GM12878 (cell line): ENCODE data around the gene GHDC. TPM values are rescaled to one million over a fixed set of nuclear protein-coding genes. Genes with fewer than 3 reads are reported as not detected.

ENCODE experiments used
- ATAC-seq: fragments of 200-7000 bp; cut with Tn5 transposase; 3 replicates; pipeline ENCODE4 v1.9.1; 2020; ENCODE audit warnings: mild to moderate bottlenecking, moderate library complexity
- BruUV-seq: library from RNA; stranded (reverse); fragments of 400-500 nt; replicated peaks from 2 replicates; lab custom pipeline; 2021; lab: Mats Ljungman, UMichigan
- CTCF ChIA-PET: fragments of 300-600 bp; sonication (Branson Sonifier 250); formaldehyde crosslinking; extraction: SDS; loops from one replicate; lab custom pipeline; 2021; ENCODE audit warnings: inconsistent platforms; lab: Yijun Ruan, JAX
- POLR2A ChIA-PET: fragments of 350-600 bp; formaldehyde crosslinking; extraction: SDS; loops from one replicate; lab custom pipeline; 2021; ENCODE audit warnings: inconsistent platforms; lab: Charles Lee
- RAD21 ChIA-PET: fragments of 300-600 bp; sonication (Branson Sonifier 250); formaldehyde crosslinking; loops from one replicate; lab custom pipeline; 2023; ENCODE audit warnings: antibody characterized with exemption; ENCODE audit not compliant: unreplicated experiment; lab: Charles Lee
- SMC1A ChIA-PET: fragments of 300-600 bp; sonication (Branson Sonifier 250); formaldehyde crosslinking; loops from one replicate; lab custom pipeline; 2023; ENCODE audit not compliant: unreplicated experiment, uncharacterized antibody; lab: Charles Lee
- DNase-seq: peaks from one replicate; pipeline ENCODE4 v3.0.0-alpha.2; 2011; ENCODE audit warnings: low read depth, low spot score
- FAIRE-seq: peaks from 3 replicates; lab custom pipeline; 2011; peaks lifted over from hg19 to GRCh38; lab: Jason Lieb, UNC
- H2AFZ ChIP-seq: 2 replicates; pipeline ENCODE4 v1.6.0; 2011; ENCODE audit warnings: low read depth, low read length, control low read depth; ENCODE audit not compliant: control insufficient read depth
- H3K27ac ChIP-seq: 2 replicates; pipeline ENCODE4 v1.5.1; 2011; ENCODE audit warnings: control low read depth; ENCODE audit not compliant: control insufficient read depth, insufficient read depth
- H3K27me3 ChIP-seq, 2 experiments: replicated peaks in 1 of 2; 2 replicates each; pipeline versions ENCODE4 v1.6.0 to v1.6.1; 2011; ENCODE audit warnings: low read length in 1 of 2; ENCODE audit not compliant: control insufficient read depth in 2 of 2, insufficient read depth in 2 of 2
- H3K36me3 ChIP-seq, 2 experiments: 2 replicates each; pipeline ENCODE4 v1.5.1; 2011; ENCODE audit warnings: low read length in 1 of 2; ENCODE audit not compliant: control insufficient read depth in 2 of 2, insufficient read depth in 2 of 2
- H3K4me1 ChIP-seq: 2 replicates; pipeline ENCODE4 v1.6.1; 2011; ENCODE audit warnings: mild to moderate bottlenecking, low read length, moderate library complexity, mixed read lengths; ENCODE audit not compliant: control insufficient read depth, insufficient read depth
- H3K4me2 ChIP-seq: 2 replicates; pipeline ENCODE4 v1.6.0; 2011; ENCODE audit warnings: control low read depth; ENCODE audit not compliant: control insufficient read depth, insufficient read depth
- H3K4me3 ChIP-seq: fragments of 200-600 bp; sonication (generic); 2 replicates; pipeline ENCODE4 v1.5.1; 2016
- H3K79me2 ChIP-seq: 2 replicates; pipeline ENCODE4 v1.6.0; 2011; ENCODE audit warnings: low read length; ENCODE audit not compliant: control insufficient read depth, insufficient read depth
- H3K9ac ChIP-seq: 2 replicates; pipeline ENCODE4 v1.8.0; 2011; ENCODE audit warnings: low read length, control low read depth, mixed read lengths; ENCODE audit not compliant: control insufficient read depth, insufficient read depth
- H3K9me3 ChIP-seq: replicated peaks from 3 replicates; pipeline ENCODE4 v1.5.1; 2011; ENCODE audit warnings: mild to moderate bottlenecking, low read length; ENCODE audit not compliant: control insufficient read depth, insufficient read depth
- H4K20me1 ChIP-seq: 2 replicates; pipeline ENCODE4 v1.6.0; 2011; ENCODE audit not compliant: control insufficient read depth, insufficient read depth
- EZH2 ChIP-seq: IDR thresholded peaks from 2 replicates; pipeline ENCODE4 v1.6.1; 2012; ENCODE audit warnings: low read depth, mild to moderate bottlenecking, control low read depth, inconsistent platforms, low read length, borderline replicate concordance; ENCODE audit not compliant: control insufficient read depth
- MTA3 ChIP-seq: IDR thresholded peaks from 2 replicates; pipeline ENCODE4 v1.6.1; 2012; ENCODE audit warnings: low read length, inconsistent platforms, borderline replicate concordance
- MYC ChIP-seq: IDR thresholded peaks from 2 replicates; pipeline ENCODE4 v1.6.1; 2011; ENCODE audit warnings: mild to moderate bottlenecking, low read length, moderate library complexity, inconsistent platforms; ENCODE audit not compliant: insufficient read depth, insufficient replicate concordance, insufficient read length, severe bottlenecking
- RB1 ChIP-seq: fragments of 450-650 bp; formaldehyde crosslinking; IDR thresholded peaks from 2 replicates; pipeline ENCODE4 v1.6.1; 2017; ENCODE audit warnings: mild to moderate bottlenecking, borderline replicate concordance
- SP1 ChIP-seq: IDR thresholded peaks from one replicate; pipeline ENCODE4 v1.6.1; 2011; ENCODE audit warnings: low read depth, low read length
- YBX1 ChIP-seq: fragments of 450-650 bp; IDR thresholded peaks from 2 replicates; pipeline ENCODE4 v1.6.1; 2016; ENCODE audit warnings: antibody characterized with exemption
- ZBED1 ChIP-seq: IDR thresholded peaks from 2 replicates; pipeline ENCODE4 v1.6.1; 2016; ENCODE audit warnings: borderline replicate concordance
- ZBTB11 ChIP-seq: fragments of 450-650 bp; formaldehyde crosslinking; IDR thresholded peaks from 2 replicates; pipeline ENCODE4 v1.5.0; 2022; ENCODE audit warnings: mild to moderate bottlenecking, missing genetic modification characterization
- ZZZ3 ChIP-seq: IDR thresholded peaks from 2 replicates; pipeline ENCODE4 v1.6.1; 2011; ENCODE audit warnings: low read depth; ENCODE audit not compliant: control insufficient read depth, insufficient read length
- WGBS: methylation state at CpG from one replicate; pipeline ENCODE4 v1.1.6; 2016; ENCODE audit warnings: low lambda C conversion rate; ENCODE audit not compliant: insufficient replicate concordance, insufficient coverage; ENCODE audit errors: missing lambda C conversion rate; 5-methylcytosine and 5-hydroxymethylcytosine counted together
- in situ Hi-C: fragments of 300-500 bp; cut with MboI; formaldehyde crosslinking; loops from 9 replicates; pipeline ENCODE4 v1.14.3; 2018; ENCODE audit warnings: mixed read lengths
- intact Hi-C: fragments of 100-400 bp; cut with micrococcal nuclease; formaldehyde crosslinking; loops from one replicate; pipeline ENCODE4 v1.14.2; 2022; ENCODE audit not compliant: unreplicated experiment
- polyA plus RNA-seq, 11 experiments: library from polyadenylated mRNA; depleted of rRNA in 4 of 11; unstranded in 6 of 11; stranded (reverse) in 5 of 11; fragments of >200 nt; fragmentation: Nextera tagmentation in 4 of 11; fragmentation: Illumina TruSeq in 1 of 11; extraction: Ambion mirVana in 4 of 11; extraction: Trizol in 1 of 11; gene quantifications; 1 replicate in 1 of 11; 2 replicates in 10 of 11; pipeline versions ENCODE4 v1.2.1 to v1.2.3, GENCODE V29; 2011 to 2016; ENCODE audit warnings: inconsistent platforms in 2 of 11, missing spikeins in 2 of 11, low read depth in 1 of 11
- total RNA-seq, 4 experiments: library from RNA; depleted of rRNA in 3 of 4; stranded (reverse); fragments of >200 nt in 3 of 4; fragmentation: Illumina TruSeq in 1 of 4; extraction: Trizol in 1 of 4; gene quantifications; 2 replicates each; pipeline versions ENCODE4 v1.2.1 to v1.2.3, GENCODE V29; 2013 to 2021

GHDC gene
- total and polyA plus RNA-seq, 10 of the 15 experiments (the other 5 are each of a cell fraction or from before 2014, with no cell fraction given), result 0.72 to 20.6 (median 12.9) TPM

GRCh38 chr17:42177684-42178083, 16.6 kb downstream of the GHDC start:
- H3K4me3 ChIP-seq, result no peak overlapping the region
- POLR2A ChIA-PET, result no interaction called here
- no peaks in the 10 kb centered on the region for H3K36me3 ChIP-seq
- no peak overlapping the region for H3K4me2 ChIP-seq
- no peaks in the 10 kb centered on the region for H3K9me3 ChIP-seq
- H3K9ac ChIP-seq, result no peak overlapping the region
- ATAC-seq, result no peak
- no peak for TF ChIP-seq YBX1
- TF ChIP-seq ZBTB11 (CRISPR knock-in tag), result no peak
- TF ChIP-seq EZH2, result no peak
- TF ChIP-seq SP1, result no peak
- TF ChIP-seq MTA3, result no peak
- TF ChIP-seq ZBED1, result no peak
- TF ChIP-seq MYC, result no peak
- TF ChIP-seq ZZZ3, result no peak
- no peak for TF ChIP-seq RB1
- TF ChIP-seq, all 136 proteins: peak for 0
- no peak for FAIRE-seq
- SMC1A ChIA-PET, result interaction anchor here (1.0 to 4.7 kb wide), 2 partner anchors 22 to 58 kb away, joined by 3 to 53 read pairs; partner anchors contain the start of gene KAT2A
- in situ Hi-C loops (no loop called here), intact Hi-C loops (no loop called here)
- Histone ChIP-seq H3K27me3 (no peaks in the 10 kb centered on the region), H3K4me1 (peaks cover 32% of the 10 kb centered on the region), H2AFZ (no peak overlapping the region), H3K27ac (no peak overlapping the region), H4K20me1 (no peaks in the 10 kb centered on the region), H3K79me2 (no peaks in the 10 kb centered on the region)
- CTCF ChIA-PET, result no interaction called here
- no peak for DNase-seq
- WGBS, result 67% methylated on average over 2 of the region's 2 CpGs
- no TSS peak for BruUV-seq
- RAD21 ChIA-PET, result interaction anchor here (1.0 to 4.7 kb wide), 2 partner anchors 58 to 60 kb away, joined by 4 to 78 read pairs; partner anchors contain the start of gene KAT2A
